Epithelial cell of proximal tubule (primary cell): ENCODE data around the gene LPAR3. TPM values are rescaled to one million over a fixed set of nuclear protein-coding genes. Genes with fewer than 3 reads are reported as not detected.

Experiments used
- DNase-seq: peaks from one replicate; pipeline ENCODE4 v3.0.0-alpha.2; 2011; ENCODE audit warnings: low read depth
- H3K4me3 ChIP-seq: 2 replicates; pipeline ENCODE4 v1.5.1; 2011; ENCODE audit warnings: low read depth, mild to moderate bottlenecking, low read length
- CTCF ChIP-seq: conservative IDR thresholded peaks from 2 replicates; pipeline ENCODE4 v1.5.1; 2012; ENCODE audit warnings: low read depth, mild to moderate bottlenecking, low read length
- total RNA-seq: library from RNA; depleted of rRNA; stranded (reverse); fragments of >200 nt; gene quantifications from 2 replicates; pipeline ENCODE4 v1.2.3, GENCODE V29; 2015

Gene LPAR3
- total RNA-seq, 1 donor from 2014 or later = 1.8 TPM

GRCh38 chr1:84844094-84844493 is 48.9 kb downstream of the LPAR3 start:
- no peak for TF ChIP-seq CTCF
- DNase-seq = no peak
- no peak overlapping the region for H3K4me3 ChIP-seq

GRCh38 chr1:84842748-84843231 is 50.2 kb downstream of the LPAR3 start:
- H3K4me3 ChIP-seq = no peak overlapping the region
- DNase-seq = no peak
- no peak for TF ChIP-seq CTCF

DNA sequence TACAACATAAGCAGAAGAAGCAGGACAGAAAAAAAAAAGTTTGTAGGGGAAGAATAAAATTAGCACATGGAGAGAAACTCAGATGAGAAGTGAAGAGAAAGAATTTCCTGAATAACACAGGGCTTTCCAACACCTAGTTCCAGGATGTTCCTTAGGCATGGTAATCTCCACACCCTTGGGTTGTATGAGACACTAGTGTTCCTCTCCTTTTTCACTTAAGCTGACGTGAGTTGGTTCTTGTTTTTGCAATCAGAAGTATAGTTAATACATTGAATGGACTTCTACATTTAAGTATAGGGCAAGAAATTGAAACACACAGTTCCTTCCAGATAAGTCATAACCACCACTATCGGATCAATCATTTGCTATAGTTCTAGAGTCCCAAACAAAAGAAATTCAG is 51.0 kb downstream of the LPAR3 start:
- TF ChIP-seq CTCF = no peak
- DNase-seq = no peak
- no peak overlapping the region for H3K4me3 ChIP-seq

GRCh38 chr1:84840346-84840745 is 52.7 kb downstream of the LPAR3 start:
- no peak for DNase-seq
- TF ChIP-seq CTCF = no peak
- H3K4me3 ChIP-seq = no peak overlapping the region

DNA sequence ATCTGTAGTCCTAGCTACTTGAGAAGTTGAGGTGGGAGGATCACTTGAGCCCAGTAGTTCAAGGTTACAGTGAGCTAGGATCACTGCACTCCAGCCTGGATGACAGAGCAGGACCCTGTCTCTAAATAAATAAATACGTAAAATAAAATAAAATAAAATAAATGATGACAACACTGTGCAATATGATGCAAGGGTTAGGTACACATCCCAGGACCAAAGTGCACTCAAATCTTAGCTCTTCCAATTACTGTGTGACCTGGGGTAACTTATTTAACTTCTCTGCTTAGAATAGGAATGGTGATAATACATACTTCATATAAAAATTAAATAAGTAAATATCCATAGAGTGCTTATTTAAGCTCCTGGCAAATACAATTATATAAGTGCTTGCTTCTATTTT is 53.5 kb downstream of the LPAR3 start:
- no peak for DNase-seq
- no peak for TF ChIP-seq CTCF

DNA sequence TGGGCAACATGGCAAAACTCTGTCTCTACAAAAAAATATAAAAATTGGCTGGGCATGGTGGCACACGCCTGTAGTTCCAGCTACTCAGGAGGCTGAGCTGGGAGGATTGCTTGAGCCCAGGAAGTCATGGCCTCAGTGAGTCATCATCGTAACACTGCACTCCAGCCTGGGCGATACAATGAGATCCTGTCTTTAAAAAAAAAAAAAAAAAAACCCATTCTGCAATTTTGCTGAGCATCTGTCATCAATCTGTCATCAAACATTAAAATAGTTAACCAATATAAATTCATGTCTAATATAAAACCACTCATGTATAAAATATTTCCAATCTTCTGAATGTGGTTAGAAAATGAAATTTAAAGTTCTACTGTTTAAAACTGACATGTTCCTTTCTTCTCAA is 56.9 kb downstream of the LPAR3 start:
- no peak for TF ChIP-seq CTCF
- DNase-seq = no peak
- no peak overlapping the region for H3K4me3 ChIP-seq

More for the DNA sequence above, 53.5 kb downstream of the LPAR3 start:
- H3K4me3 ChIP-seq = no peak overlapping the region

DNA sequence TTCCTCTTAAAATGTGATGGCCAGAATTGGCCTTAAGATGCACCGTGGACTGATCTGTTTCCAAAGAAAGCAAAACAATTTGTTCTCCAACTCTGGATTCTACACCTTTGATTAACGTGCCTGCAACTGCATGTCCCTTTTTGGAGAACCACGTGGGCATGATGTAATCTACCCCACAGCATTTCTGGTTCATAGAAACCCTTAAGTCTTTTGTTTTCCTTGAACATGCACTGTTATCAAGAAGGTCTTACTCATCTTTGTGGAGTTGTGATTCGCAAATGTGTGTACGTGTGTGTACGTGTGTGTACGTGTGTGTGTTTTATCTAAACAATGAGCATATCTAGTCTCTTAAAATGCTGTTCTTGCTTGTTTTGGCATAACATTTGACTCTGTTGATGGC is 57.8 kb downstream of the LPAR3 start:
- H3K4me3 ChIP-seq = no peak overlapping the region
- no peak for TF ChIP-seq CTCF
- no peak for DNase-seq
